GM12865 (cell line): ENCODE measurements around the gene CHST14.
A peak's percentile ranks its signal among the peaks of the same experiment; 100 is the strongest.

Experiments
- DNase-seq: peaks from one replicate; pipeline ENCODE4 v3.0.0; 2010; ENCODE audit warnings: low read depth
- H3K4me3 ChIP-seq: 2 replicates; pipeline ENCODE4 v1.5.1; 2011; ENCODE audit warnings: mild to moderate bottlenecking, low read depth, low read length, control low read depth
- TF ChIP-seq, protein P1 (sequence below): IDR thresholded peaks from 2 replicates; pipeline ENCODE4 v1.5.1; 2011; ENCODE audit warnings: low read length, control low read depth, low read depth, inconsistent platforms; ENCODE audit not compliant: insufficient read depth; ENCODE audit errors: missing control alignments

The CHST14 gene

DNA sequence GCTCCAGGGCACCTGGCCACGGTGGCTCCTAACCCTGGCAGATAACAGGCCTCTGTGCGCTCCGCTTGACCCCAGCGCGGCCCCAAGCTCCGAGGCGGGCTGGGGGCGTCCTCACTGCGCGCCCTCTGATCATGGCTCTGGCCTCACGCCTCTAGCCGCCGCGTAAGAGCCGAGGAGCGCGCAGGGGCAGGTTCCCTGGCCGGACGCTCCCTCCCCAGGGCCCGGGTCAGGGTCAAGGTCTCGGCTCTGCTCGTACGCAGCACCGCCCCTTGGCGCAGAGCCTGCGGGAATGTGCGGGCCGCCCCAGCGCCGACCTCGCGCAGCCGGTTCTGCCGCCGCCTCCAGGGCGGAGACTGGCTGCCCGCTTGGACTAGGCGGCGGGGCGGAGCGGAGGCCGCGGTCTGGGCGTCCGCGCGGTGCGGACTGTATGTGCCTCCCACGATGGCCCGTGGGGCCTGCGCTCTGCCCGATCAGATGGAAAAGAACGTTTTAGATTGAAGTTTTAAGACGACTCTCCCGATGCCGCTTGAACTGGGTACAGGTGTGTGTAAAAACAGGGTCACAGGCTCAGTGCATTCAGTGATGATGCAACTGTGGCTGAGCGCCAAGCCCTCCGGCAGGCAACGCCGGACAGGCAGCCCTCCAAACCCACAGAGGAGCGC is 40.8 kb downstream of the CHST14 start:
- H3K4me3 ChIP-seq = peak overlapping the region; percentile 63

DNA sequence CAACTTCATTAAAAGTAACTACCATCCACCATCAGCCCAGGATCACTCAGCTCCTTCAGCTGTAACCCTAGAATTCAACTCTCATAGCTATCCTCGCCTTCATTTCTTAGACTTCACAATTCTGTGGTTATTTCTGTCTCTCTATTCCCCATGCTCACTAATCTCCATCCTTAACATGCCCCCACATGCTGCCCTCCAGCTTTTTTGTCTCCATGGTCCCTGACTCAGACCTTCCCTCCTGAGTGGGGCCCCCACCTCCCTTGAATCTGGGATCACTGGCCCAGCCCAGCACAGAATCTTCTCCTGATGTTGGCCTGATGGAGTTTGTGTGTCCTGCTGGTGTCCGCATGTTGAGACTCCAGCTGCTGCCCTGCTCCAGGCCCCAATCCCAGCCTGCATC is 41.7 kb downstream of the CHST14 start:
- no peak overlapping the region for H3K4me3 ChIP-seq
- TF ChIP-seq, protein P1, sequence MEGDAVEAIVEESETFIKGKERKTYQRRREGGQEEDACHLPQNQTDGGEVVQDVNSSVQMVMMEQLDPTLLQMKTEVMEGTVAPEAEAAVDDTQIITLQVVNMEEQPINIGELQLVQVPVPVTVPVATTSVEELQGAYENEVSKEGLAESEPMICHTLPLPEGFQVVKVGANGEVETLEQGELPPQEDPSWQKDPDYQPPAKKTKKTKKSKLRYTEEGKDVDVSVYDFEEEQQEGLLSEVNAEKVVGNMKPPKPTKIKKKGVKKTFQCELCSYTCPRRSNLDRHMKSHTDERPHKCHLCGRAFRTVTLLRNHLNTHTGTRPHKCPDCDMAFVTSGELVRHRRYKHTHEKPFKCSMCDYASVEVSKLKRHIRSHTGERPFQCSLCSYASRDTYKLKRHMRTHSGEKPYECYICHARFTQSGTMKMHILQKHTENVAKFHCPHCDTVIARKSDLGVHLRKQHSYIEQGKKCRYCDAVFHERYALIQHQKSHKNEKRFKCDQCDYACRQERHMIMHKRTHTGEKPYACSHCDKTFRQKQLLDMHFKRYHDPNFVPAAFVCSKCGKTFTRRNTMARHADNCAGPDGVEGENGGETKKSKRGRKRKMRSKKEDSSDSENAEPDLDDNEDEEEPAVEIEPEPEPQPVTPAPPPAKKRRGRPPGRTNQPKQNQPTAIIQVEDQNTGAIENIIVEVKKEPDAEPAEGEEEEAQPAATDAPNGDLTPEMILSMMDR = no peak
- no peak for DNase-seq

More for the DNA sequence above, 40.8 kb downstream of the CHST14 start:
- TF ChIP-seq, protein P1 = no peak
- DNase-seq = peak; percentile 59

DNA sequence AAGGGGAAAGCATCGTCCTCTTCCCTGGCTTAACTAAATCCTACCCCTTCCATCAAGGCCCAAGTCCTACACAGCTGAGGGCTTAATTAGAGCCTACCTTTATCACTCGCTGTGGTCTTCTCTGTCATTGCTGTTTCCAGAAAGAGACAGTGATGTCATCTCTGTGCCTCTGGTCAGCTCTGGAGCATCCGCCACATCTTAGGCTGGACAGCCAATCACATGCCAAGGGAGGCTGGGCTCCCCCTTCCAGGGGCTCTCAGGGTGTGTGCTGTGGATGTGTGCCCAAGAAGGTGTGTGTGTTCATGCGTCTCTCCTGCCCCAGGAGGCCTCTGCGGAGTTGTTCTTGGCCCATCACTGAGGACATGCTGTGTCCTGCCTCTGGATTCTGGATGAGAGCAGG is 42.8 kb downstream of the CHST14 start:
- no peak overlapping the region for H3K4me3 ChIP-seq
- no peak for DNase-seq
- TF ChIP-seq, protein P1 = no peak

DNA sequence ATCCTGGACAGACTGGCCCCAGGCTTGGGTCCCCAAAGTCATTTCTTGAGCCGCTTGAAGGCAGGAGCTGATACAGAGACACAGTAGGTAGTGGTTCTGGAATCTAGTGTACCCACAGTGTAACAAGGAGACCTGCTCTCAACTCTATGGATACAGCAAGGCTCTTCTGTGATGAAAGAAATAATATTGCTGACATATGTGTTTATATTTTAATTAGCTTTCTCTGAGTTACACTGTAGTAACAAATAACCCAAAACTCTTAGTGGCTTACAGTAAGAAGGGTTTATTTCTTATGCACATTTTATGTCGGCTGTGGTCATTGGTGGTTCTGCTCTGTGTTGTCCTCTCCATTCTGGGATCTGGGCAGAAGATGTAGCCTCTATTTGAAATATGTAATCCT is 45.5 kb downstream of the CHST14 start:
- DNase-seq = no peak
- no peak overlapping the region for H3K4me3 ChIP-seq
- TF ChIP-seq, protein P1 = no peak
